ENCODE results near the gene YY2. TPM values are rescaled to one million over a fixed set of nuclear protein-coding genes. Genes with fewer than 3 reads are reported as not detected.

YY2 gene
- total and polyA plus RNA-seq, 2 of the 8 experiments (the other 6 are each of a cell fraction or from before 2014, with no cell fraction given) = 0.60 to 1.5 TPM

GRCh38 chrX:21907260-21907659 lies 51.5 kb downstream of the YY2 start:
- Histone ChIP-seq H3K14ac (ENCODE audit: insufficient read length) (no peak overlapping the region), H3K79me1 (ENCODE audit: low read depth, low read length) (no peaks in the 10 kb centered on the region), H2BK5ac (ENCODE audit: low read depth, low read length) (no peak overlapping the region), H4K5ac (ENCODE audit: insufficient read length, low read depth, low read length) (no peak overlapping the region), H3K23me2 (ENCODE audit: low read depth, low read length) (no peaks in the 10 kb centered on the region), H4K20me1 (replicated peaks in 1 of 2; ENCODE audit: control insufficient read depth in 1 of 2, insufficient read depth in 2 of 2, low read length in 2 of 2) (no peaks in the 10 kb centered on the region), H2BK120ac (replicated peaks; ENCODE audit: low read depth, low read length) (no peak overlapping the region), H3K4me3 (ENCODE audit: extremely low read depth in 1 of 4, insufficient read depth in 2 of 4, low read depth in 3 of 4, low read length in 4 of 4) (no peak overlapping the region), H2BK20ac (ENCODE audit: low read length) (no peak overlapping the region), H2AFZ (ENCODE audit: low read length) (no peak overlapping the region), H3K36me3 (ENCODE audit: control insufficient read depth in 2 of 4, insufficient read depth in 4 of 4, low read length in 3 of 4) (no peaks in the 10 kb centered on the region), H3K27me3 (replicated peaks in 1 of 4; ENCODE audit: control insufficient read depth in 3 of 4, extremely low read depth in 1 of 4, insufficient read depth in 3 of 4, low read length in 3 of 4) (no peaks in the 10 kb centered on the region), H2BK15ac (ENCODE audit: low read length) (no peak overlapping the region), H3K4ac (replicated peaks; ENCODE audit: insufficient read length, low read depth, low read length) (no peak overlapping the region), H4K91ac (replicated peaks; ENCODE audit: insufficient read length, low read length) (no peak overlapping the region), H4K8ac (ENCODE audit: extremely low read depth, insufficient read depth, low read length) (no peak overlapping the region), H3K79me2 (ENCODE audit: control insufficient read depth in 1 of 2, insufficient read depth in 2 of 2, low read length in 2 of 2) (no peaks in the 10 kb centered on the region), H3K18ac (ENCODE audit: extremely low read depth, low read length) (no peak overlapping the region), H3K23ac (ENCODE audit: insufficient read length) (no peak overlapping the region), H3K4me2 (ENCODE audit: insufficient read depth in 1 of 2, low read depth in 2 of 2, low read length in 2 of 2) (no peak overlapping the region), H2BK12ac (ENCODE audit: low read depth, low read length) (no peak overlapping the region), H3K4me1 (replicated peaks in 1 of 4; ENCODE audit: control insufficient read depth in 3 of 4, insufficient read depth in 4 of 4, low read length in 3 of 4) (peaks cover 0 to 5% (median 2%) of the 10 kb centered on the region in 4 experiments; a peak in 2 of 7 replicates), H3K9ac (replicated peaks in 1 of 4; ENCODE audit: extremely low read depth in 1 of 4, low read depth in 3 of 4, low read length in 3 of 4) (no peak overlapping the region), H3K9me3 (ENCODE audit: insufficient read depth in 2 of 2, low read depth in 1 of 2, low read length in 1 of 2) (no peaks in the 10 kb centered on the region), H3K27ac (ENCODE audit: low read depth, low read length) (no peak overlapping the region), H3K56ac (replicated peaks; ENCODE audit: insufficient read length, low read depth, low read length) (no peak overlapping the region), H2AK5ac (ENCODE audit: low read depth, low read length) (no peak overlapping the region)
- WGBS, 2 experiments (ENCODE audit: extremely low coverage in 1 of 2, insufficient coverage in 1 of 2, insufficient read length in 1 of 2, insufficient replicate concordance in 2 of 2, low coverage in 1 of 2, low lambda C conversion rate in 2 of 2, missing lambda C conversion rate in 1 of 2) = no CpG with 5 or more reads among the region's 1 CpG
- CTCF ChIA-PET (ENCODE audit: partially characterized antibody) = no interaction called here
- DNase-seq (ENCODE audit: low read depth in 1 of 2, low spot score in 2 of 2) (no peak), FAIRE-seq (no peak)
- POLR2A ChIA-PET (ENCODE audit: partially characterized antibody) = no interaction called here
- no peak for TF ChIP-seq SP4 (IDR thresholded peaks at IDR 0.05; ENCODE audit: low read length)
- TF ChIP-seq E2F6 (IDR thresholded peaks at IDR 0.05) = no peak
- no peak for TF ChIP-seq FOSL1 (IDR thresholded peaks at IDR 0.05; ENCODE audit: insufficient read depth, low read depth, low read length)
- TF ChIP-seq SUZ12 (IDR thresholded peaks at IDR 0.05; ENCODE audit: low read length) = no peak
- no peak for TF ChIP-seq POLR2A (IDR thresholded peaks at IDR 0.05; ENCODE audit: control extremely low read depth in 1 of 2, low read depth in 2 of 2, low read length in 2 of 2)
- TF ChIP-seq TBP (IDR thresholded peaks at IDR 0.05; ENCODE audit: low read depth, low read length) = no peak
- TF ChIP-seq JUN (IDR thresholded peaks at IDR 0.05; ENCODE audit: low read depth, low read length) = no peak
- no peak for TF ChIP-seq CTCF (IDR thresholded peaks at IDR 0.05; ENCODE audit: control extremely low read depth in 1 of 3, insufficient read depth in 1 of 3, low read depth in 1 of 3, low read length in 3 of 3)
- TF ChIP-seq USF2 (IDR thresholded peaks at IDR 0.05; ENCODE audit: low read length) = no peak
- TF ChIP-seq CHD2 (IDR thresholded peaks at IDR 0.05; ENCODE audit: low read length) = no peak
- TF ChIP-seq CTBP2 (IDR thresholded peaks at IDR 0.05; ENCODE audit: borderline replicate concordance, insufficient read depth, insufficient read length, low read length) = no peak
